ENCODE measurements around the gene FBXO8. TPM values are rescaled to one million over a fixed set of nuclear protein-coding genes. Genes with fewer than 3 reads are reported as not detected.

FBXO8 gene
- total RNA-seq, 1 experiment from 2014 or later = 8.9 TPM

DNA sequence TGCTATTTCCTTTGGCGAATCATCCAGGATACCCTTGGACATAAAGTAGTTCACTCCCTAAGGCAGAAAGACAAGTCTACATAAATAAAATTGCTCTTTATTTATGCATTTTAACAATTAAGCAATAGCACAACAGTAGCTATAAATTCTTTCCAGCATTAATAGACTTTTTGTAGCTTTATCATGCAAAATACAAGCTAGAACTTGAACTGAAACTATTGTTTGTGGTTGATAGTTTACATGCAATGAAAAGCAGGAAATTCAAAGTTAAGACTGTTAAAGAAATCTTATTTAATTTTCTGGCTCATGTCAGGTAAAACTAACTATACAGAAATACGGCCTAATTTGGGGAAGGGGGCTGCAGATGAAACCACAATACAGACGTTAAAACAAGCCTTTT lies 42.3 kb downstream of the FBXO8 start:
- no peak overlapping the region for H3K27ac ChIP-seq (ENCODE audit: insufficient read length, low read depth, low read length)
- H3K27me3 ChIP-seq (ENCODE audit: insufficient read depth, low read length) = no peaks in the 10 kb centered on the region
- no peaks in the 10 kb centered on the region for H3K79me2 ChIP-seq (ENCODE audit: insufficient read depth, low read length)
- TF ChIP-seq, protein P1, sequence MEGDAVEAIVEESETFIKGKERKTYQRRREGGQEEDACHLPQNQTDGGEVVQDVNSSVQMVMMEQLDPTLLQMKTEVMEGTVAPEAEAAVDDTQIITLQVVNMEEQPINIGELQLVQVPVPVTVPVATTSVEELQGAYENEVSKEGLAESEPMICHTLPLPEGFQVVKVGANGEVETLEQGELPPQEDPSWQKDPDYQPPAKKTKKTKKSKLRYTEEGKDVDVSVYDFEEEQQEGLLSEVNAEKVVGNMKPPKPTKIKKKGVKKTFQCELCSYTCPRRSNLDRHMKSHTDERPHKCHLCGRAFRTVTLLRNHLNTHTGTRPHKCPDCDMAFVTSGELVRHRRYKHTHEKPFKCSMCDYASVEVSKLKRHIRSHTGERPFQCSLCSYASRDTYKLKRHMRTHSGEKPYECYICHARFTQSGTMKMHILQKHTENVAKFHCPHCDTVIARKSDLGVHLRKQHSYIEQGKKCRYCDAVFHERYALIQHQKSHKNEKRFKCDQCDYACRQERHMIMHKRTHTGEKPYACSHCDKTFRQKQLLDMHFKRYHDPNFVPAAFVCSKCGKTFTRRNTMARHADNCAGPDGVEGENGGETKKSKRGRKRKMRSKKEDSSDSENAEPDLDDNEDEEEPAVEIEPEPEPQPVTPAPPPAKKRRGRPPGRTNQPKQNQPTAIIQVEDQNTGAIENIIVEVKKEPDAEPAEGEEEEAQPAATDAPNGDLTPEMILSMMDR (conservative IDR thresholded peaks at IDR 0.05) = no peak
- no peak overlapping the region for H2AK5ac ChIP-seq (ENCODE audit: insufficient read length, low read length)
- no peaks in the 10 kb centered on the region for H3K36me3 Mint-ChIP-seq (ENCODE audit: insufficient read depth in 1 of 3, low read depth in 3 of 3)
- H4K8ac ChIP-seq (replicated peaks; ENCODE audit: insufficient read length, low read depth, low read length) = no peak overlapping the region
- H3K4me3 Mint-ChIP-seq = no peak overlapping the region
- H2BK20ac ChIP-seq (ENCODE audit: low read depth, low read length, poor library complexity, severe bottlenecking) = no peak overlapping the region
- H3K9me3 Mint-ChIP-seq = no peaks in the 10 kb centered on the region
- H3T11ph ChIP-seq (ENCODE audit: low read length) = no peak overlapping the region
- no peak overlapping the region for H2BK15ac ChIP-seq (ENCODE audit: low read depth, low read length)
- H2AFZ ChIP-seq (ENCODE audit: low read length) = no peak overlapping the region
- no peaks in the 10 kb centered on the region for H3K4me1 Mint-ChIP-seq
- H3K4me2 ChIP-seq (ENCODE audit: insufficient read depth, insufficient read length, low read length) = no peak overlapping the region
- no peak overlapping the region for H3K4ac ChIP-seq (ENCODE audit: low read depth, low read length)
- H3K9me3 ChIP-seq (ENCODE audit: control insufficient read depth, low read depth, low read length) = no peaks in the 10 kb centered on the region
- no peak overlapping the region for H3K14ac ChIP-seq (ENCODE audit: insufficient read depth, low read length)
- H2BK5ac ChIP-seq (ENCODE audit: insufficient read length, low read length) = no peak overlapping the region
- no CpG with 5 or more reads among the region's 3 CpGs for WGBS (ENCODE audit: extremely low coverage, insufficient read length, low lambda C conversion rate)
- no peak overlapping the region for H2BK120ac ChIP-seq (ENCODE audit: low read depth, low read length, poor library complexity, severe bottlenecking)
- no peaks in the 10 kb centered on the region for H3K23me2 ChIP-seq (ENCODE audit: insufficient read length, low read depth, low read length, poor library complexity, severe bottlenecking)
- no peak overlapping the region for H2BK12ac ChIP-seq (ENCODE audit: insufficient read length, low read depth, low read length)
- no peak overlapping the region for H4K5ac ChIP-seq (ENCODE audit: insufficient read length, low read depth, low read length)
- no peak overlapping the region; a peak in 1 of 7 replicates for H3K27ac Mint-ChIP-seq
- H4K20me1 ChIP-seq (ENCODE audit: control insufficient read depth, insufficient read depth, insufficient read length) = no peaks in the 10 kb centered on the region
- no peak overlapping the region for H4K91ac ChIP-seq (ENCODE audit: insufficient read length, low read depth, low read length)
- DNase-seq = no peak
- no peaks in the 10 kb centered on the region for H3K4me1 ChIP-seq (ENCODE audit: insufficient read depth, low read length)
- no peaks in the 10 kb centered on the region for H3K79me1 ChIP-seq (ENCODE audit: insufficient read depth, low read depth, low read length, poor library complexity, severe bottlenecking)
- H3K18ac ChIP-seq (ENCODE audit: insufficient read length, low read depth, low read length) = no peak overlapping the region
- H3K27me3 Mint-ChIP-seq (ENCODE audit: low read depth) = no peaks in the 10 kb centered on the region
- no peak overlapping the region for H3K9ac ChIP-seq (ENCODE audit: extremely low read depth, insufficient read length, low read length)
- H3K56ac ChIP-seq (ENCODE audit: insufficient read length, low read depth, low read length) = no peak overlapping the region
- no peak overlapping the region for H3K23ac ChIP-seq (ENCODE audit: insufficient read length, low read depth, low read length)
